ENCODE data around the gene DHRS9.

The DHRS9 gene

GRCh38 chr2:169041594-169041993, 27.8 kb upstream of the DHRS9 start:
- Histone ChIP-seq H3K9ac (ENCODE audit: low read depth, low read length, poor library complexity, severe bottlenecking) (peak overlapping the region; percentile 2), H3K9me3 (ENCODE audit: insufficient read depth, low read depth, low read length) (peaks cover 12% of the 10 kb centered on the region; the same call in 1 of the 2 replicates), H3K4me2 (ENCODE audit: low read depth, low read length, poor library complexity, severe bottlenecking) (peak overlapping the region; percentile 45), H3K4me3 (ENCODE audit: low read length, poor library complexity, severe bottlenecking) (peak overlapping the region; percentile 21), H3K9me2 (replicated peaks; ENCODE audit: low read depth, low read length) (no peaks in the 10 kb centered on the region), H4K20me1 (ENCODE audit: insufficient read depth, low read length, poor library complexity, severe bottlenecking) (no peaks in the 10 kb centered on the region), H3K27me3 (ENCODE audit: insufficient read depth, low read length, poor library complexity, severe bottlenecking) (no peaks in the 10 kb centered on the region), H3F3A (ENCODE audit: low read depth) (no peaks in the 10 kb centered on the region; the same call in 1 of the 2 replicates), H3K4me1 (ENCODE audit: insufficient read depth, low read length, poor library complexity, severe bottlenecking) (peaks cover 34% of the 10 kb centered on the region), H3K79me2 (ENCODE audit: insufficient read depth, low read length) (no peaks in the 10 kb centered on the region), H2AFZ (ENCODE audit: low read length) (no peak overlapping the region), H3K36me3 (ENCODE audit: insufficient read depth, low read length) (no peaks in the 10 kb centered on the region)
- TF ChIP-seq CTCF (conservative IDR thresholded peaks at IDR 0.05; ENCODE audit: low read length) (no peak), EZH2phosphoT487 (IDR thresholded peaks at IDR 0.05; ENCODE audit: borderline replicate concordance) (no peak)

- H2AFZ ChIP-seq (ENCODE audit: low read length) = no peak overlapping the region
- H3K4me3 ChIP-seq (ENCODE audit: low read length, poor library complexity, severe bottlenecking) = no peak overlapping the region
- H4K20me1 ChIP-seq (ENCODE audit: insufficient read depth, low read length, poor library complexity, severe bottlenecking) = no peaks in the 10 kb centered on the region
- H3K9me2 ChIP-seq (replicated peaks; ENCODE audit: low read depth, low read length) = no peaks in the 10 kb centered on the region
- peaks cover 35% of the 10 kb centered on the region for H3K4me1 ChIP-seq (ENCODE audit: insufficient read depth, low read length, poor library complexity, severe bottlenecking)
- H3K9me3 ChIP-seq (ENCODE audit: insufficient read depth, low read depth, low read length) = peaks cover 12% of the 10 kb centered on the region; the same call in 1 of the 2 replicates
- TF ChIP-seq EZH2phosphoT487 (IDR thresholded peaks at IDR 0.05; ENCODE audit: borderline replicate concordance) = no peak
- no peak for TF ChIP-seq CTCF (conservative IDR thresholded peaks at IDR 0.05; ENCODE audit: low read length)
- no peaks in the 10 kb centered on the region for H3K27me3 ChIP-seq (ENCODE audit: insufficient read depth, low read length, poor library complexity, severe bottlenecking)
- H3K79me2 ChIP-seq (ENCODE audit: insufficient read depth, low read length) = no peaks in the 10 kb centered on the region
- no peak overlapping the region for H3K4me2 ChIP-seq (ENCODE audit: low read depth, low read length, poor library complexity, severe bottlenecking)
- H3F3A ChIP-seq (ENCODE audit: low read depth) = no peaks in the 10 kb centered on the region; the same call in 1 of the 2 replicates
- no peaks in the 10 kb centered on the region for H3K36me3 ChIP-seq (ENCODE audit: insufficient read depth, low read length)
- H3K9ac ChIP-seq (ENCODE audit: low read depth, low read length, poor library complexity, severe bottlenecking) = no peak overlapping the region
Measured at GRCh38 chr2:169042856-169043255, 26.5 kb upstream of the DHRS9 start.

GRCh38 chr2:169046440-169047151, 22.8 kb upstream of the DHRS9 start:
- no peak for TF ChIP-seq EZH2phosphoT487 (IDR thresholded peaks at IDR 0.05; ENCODE audit: borderline replicate concordance)
- no peak for TF ChIP-seq CTCF (conservative IDR thresholded peaks at IDR 0.05; ENCODE audit: low read length)
- H3K27me3 ChIP-seq (ENCODE audit: insufficient read depth, low read length, poor library complexity, severe bottlenecking) = no peaks in the 10 kb centered on the region
- no peaks in the 10 kb centered on the region for H3K9me2 ChIP-seq (replicated peaks; ENCODE audit: low read depth, low read length)
- H4K20me1 ChIP-seq (ENCODE audit: insufficient read depth, low read length, poor library complexity, severe bottlenecking) = no peaks in the 10 kb centered on the region
- no peaks in the 10 kb centered on the region; the same call in 1 of the 2 replicates for H3F3A ChIP-seq (ENCODE audit: low read depth)
- H3K36me3 ChIP-seq (ENCODE audit: insufficient read depth, low read length) = no peaks in the 10 kb centered on the region
- H3K4me3 ChIP-seq (ENCODE audit: low read length, poor library complexity, severe bottlenecking) = no peak overlapping the region
- no peak overlapping the region for H3K4me2 ChIP-seq (ENCODE audit: low read depth, low read length, poor library complexity, severe bottlenecking)
- H3K4me1 ChIP-seq (ENCODE audit: insufficient read depth, low read length, poor library complexity, severe bottlenecking) = peaks cover 26% of the 10 kb centered on the region
- peaks cover 12% of the 10 kb centered on the region; the same call in 1 of the 2 replicates for H3K9me3 ChIP-seq (ENCODE audit: insufficient read depth, low read depth, low read length)
- H3K79me2 ChIP-seq (ENCODE audit: insufficient read depth, low read length) = no peaks in the 10 kb centered on the region
- no peak overlapping the region for H3K9ac ChIP-seq (ENCODE audit: low read depth, low read length, poor library complexity, severe bottlenecking)
- no peak overlapping the region for H2AFZ ChIP-seq (ENCODE audit: low read length)
